ENCODE results near the gene LCE2C.
"Not testable (repeated sequence)": the region's sequence is repeated elsewhere in the genome, so short reads cannot be mapped to it uniquely, and the experiment has no call there.

The LCE2C gene, protein sequence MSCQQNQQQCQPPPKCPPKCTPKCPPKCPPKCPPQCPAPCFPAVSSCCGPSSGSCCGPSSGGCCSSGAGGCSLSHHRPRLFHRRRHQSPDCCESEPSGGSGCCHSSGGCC

DNA sequence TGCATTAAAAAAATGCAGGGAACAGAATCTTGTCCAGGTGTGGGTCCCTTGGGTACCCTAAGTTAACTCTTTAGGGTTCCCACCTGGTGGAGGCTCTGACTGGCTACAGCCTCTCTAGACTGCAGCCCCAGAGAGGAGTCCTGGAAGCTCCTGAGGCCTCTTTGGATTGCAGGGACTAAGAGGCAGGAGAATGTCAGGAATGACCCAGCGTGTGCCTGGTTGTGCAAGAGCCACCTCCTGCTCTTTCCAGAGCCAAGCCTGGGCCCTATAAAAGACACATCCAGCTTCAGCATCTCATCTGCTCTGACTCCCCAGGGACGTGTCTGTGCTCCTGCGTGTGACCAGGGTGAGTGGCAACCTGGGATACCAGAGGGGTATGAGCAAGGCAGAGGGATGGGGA is at the start of gene LCE2C:
LCE2C (plus strand) TSS at position 297 of the 400 bp plus-strand sequence. CDS start 737 bp downstream, outside the sequence.
- DNase-seq (ENCODE audit: low spot score) = not testable (repeated sequence)

DNA sequence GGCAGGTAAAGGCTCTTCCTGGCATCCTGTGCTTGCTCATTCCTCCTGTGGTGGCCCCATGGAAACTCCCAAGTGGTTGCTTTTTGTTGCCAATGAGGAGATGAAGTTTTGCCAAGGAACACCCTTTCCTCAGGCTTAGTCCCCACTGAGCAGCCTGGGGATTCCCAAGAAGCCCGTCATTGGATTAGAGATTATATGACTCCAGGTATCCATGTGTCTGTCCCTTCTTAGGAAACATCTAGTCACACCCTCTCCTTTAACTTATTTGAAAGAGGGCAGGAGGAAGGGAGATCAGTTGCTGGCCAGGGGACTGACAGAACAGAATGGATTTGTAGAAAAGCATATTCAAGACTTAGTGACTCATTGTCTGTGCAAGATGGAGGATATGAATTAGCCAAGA is 48.3 kb upstream of the LCE2C start:
- DNase-seq (ENCODE audit: low spot score) = no peak

DNA sequence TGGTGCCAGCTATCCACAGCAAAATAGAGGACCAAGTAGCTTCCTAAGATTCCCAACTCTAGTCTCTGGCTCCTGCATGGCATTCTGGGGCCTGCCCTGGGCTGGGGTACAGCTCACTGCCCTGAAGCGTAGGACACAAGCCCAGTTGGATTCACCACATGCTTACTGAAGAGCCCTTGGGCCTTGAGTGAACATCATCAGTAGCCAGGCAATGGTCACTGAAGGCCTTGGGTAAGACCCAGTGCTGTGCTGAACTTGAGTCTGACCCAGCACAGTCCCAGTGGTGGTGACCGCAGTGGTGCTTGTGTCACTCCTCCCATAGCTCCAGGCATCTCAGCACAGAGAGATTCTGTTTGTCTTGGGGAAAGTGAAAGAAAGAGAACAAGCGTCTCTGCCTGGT is 44.5 kb upstream of the LCE2C start:
- DNase-seq (ENCODE audit: low spot score) = no peak

DNA sequence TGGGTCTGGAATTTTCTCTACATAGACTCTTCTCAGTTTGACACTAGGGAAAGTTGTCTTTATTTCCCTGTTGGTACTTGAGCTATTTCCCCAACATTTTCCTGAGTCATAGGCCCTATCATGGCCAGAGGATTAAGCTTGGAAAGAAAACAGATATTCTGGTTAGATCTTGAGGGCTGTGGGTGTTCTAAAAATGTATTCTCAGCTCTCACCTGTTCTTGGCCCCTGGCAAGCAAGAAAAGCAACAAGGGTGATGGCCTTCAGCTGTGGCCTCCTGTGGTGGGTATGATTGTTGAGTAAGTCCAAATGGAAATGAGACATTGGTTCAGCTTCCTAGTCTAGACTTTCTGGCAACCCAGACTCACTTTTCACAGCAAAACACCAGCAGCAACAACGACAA is 34.7 kb upstream of the LCE2C start:
- no peak for DNase-seq (ENCODE audit: low spot score)

DNA sequence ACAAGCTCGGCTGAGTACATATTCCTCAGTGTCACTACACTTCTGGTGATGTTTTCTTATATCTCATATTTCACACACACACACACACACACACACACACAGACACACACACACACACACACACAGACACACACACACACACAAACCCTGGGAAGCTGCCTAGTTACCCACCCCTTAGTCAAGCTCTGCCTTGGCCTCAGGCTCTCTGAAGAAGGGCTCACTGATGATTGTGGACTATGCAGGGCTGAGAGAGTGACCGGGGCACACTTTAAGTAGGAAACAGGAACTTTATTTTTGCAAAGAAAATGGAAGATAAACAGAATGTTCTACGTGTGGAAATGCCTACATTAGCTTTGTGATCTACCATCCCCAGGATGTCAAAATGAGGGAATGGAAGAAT is 31.1 kb upstream of the LCE2C start:
- DNase-seq (ENCODE audit: low spot score) = no peak

DNA sequence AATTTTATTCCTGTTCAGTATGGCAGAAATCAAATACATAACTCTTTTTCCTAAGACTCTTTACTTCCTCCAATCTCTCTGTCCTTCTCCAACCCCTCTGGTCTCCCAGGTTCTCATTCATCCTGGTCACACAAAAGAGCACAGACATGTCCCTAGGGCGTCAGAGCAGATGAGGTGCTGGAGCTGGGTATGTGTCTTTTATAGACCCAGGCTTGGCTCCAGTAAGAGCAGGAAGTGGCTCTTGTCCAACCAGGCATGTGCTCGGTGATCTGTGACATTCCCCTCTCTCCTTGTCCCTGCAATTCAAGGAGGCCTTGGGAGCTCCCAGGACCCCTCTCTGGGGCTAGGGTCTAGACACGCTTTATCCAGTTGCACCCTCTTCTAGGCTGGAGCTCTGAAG is 29.9 kb upstream of the LCE2C start:
- DNase-seq (ENCODE audit: low spot score) = no peak

DNA sequence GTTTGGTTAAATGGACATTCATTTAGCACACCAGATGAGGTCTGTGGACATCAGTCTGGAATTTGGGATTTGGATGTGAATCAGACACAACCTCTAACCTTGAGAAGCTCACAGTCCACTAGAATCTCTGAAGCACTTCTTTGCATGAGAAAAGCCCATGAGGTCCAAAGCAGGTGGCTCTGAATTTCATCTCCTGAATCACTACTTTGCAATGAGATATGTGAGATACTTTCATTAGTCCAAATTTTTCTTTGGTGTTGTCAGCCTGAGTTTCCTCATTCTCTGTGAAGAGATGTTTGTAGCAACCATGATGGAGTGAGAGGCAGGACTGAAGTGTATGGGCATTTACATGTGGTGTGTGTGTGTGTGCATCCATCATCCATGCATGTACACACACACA is 28.4 kb upstream of the LCE2C start:
- DNase-seq (ENCODE audit: low spot score) = no peak

DNA sequence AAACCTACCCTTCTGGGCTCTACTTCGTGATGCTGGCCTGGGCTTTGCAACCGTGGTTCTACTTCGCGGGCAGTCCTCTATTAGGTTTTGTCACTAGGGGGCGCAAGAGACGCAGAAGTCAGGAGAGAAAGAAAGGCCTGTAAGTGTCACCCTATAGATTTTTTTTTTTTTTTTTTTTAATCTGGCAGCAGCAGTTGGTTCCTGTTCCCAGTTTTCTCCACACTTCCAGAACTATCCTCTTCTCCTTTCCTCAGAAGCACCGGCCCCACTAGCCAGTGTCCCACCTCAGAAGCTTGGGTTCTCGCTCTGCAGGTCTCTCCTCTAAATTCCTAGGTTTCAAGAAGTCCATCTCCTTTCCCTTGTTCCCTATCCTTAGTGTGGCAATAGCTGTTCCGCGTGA is 21.0 kb upstream of the LCE2C start:
- peak; percentile 53 for DNase-seq (ENCODE audit: low spot score)

DNA sequence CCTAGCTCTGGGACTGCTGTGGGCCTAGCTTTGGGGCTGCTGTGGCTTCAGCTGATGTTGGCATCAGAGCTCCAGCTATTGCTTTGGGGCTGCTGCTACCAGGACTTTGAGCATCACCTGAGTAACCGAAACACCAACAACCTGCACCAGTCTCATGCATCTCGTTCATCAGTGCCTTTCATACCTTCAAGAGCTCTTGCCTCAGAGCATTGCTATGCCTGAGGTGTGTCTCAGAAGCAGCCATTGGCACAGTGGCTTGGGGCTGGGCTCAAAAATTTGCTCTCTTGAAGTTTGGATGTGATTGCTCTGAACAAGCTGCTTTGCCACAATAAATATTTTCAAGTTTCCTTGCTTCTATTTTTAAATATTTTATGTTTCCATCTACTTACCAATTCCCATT is 18.6 kb upstream of the LCE2C start:
- no peak for DNase-seq (ENCODE audit: low spot score)

DNA sequence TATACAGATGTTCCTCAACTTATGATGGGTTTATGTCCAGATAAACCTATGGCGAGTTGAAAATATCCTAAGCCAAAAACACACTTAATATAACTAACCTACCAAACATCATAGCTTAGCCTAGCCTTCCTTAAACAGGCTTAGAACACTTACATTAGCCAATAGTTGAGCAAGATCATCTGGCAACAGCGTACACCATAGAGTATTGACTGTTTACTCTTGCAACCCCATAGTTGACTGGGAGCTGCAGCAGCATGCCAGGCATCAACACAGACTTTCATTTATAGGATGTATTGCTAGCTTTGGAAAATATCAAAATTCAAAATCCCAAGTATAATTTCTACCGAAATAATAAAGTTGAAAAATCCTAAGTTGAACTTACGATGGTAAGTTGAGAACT is 17.4 kb upstream of the LCE2C start:
- no peak for DNase-seq (ENCODE audit: low spot score)

DNA sequence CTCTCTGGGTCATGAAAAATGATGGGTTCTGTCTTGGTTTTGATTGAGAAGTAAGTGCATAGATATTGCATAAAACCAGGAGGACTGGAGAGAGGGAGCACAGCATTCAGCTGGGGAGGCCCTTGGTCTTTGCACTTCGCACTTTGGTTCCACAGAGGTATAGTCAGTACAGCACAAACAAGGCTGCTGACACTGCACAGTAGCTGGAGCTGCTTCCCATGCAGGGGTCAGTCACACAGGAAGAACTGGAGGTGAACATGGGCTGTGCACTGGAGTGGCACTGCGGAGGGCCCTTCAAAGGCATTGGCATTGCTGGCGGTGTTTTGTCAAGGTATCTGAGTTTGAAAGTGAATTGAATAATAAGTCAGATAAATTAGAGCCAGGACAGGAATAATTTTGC is 16.4 kb upstream of the LCE2C start:
- DNase-seq (ENCODE audit: low spot score) = no peak

DNA sequence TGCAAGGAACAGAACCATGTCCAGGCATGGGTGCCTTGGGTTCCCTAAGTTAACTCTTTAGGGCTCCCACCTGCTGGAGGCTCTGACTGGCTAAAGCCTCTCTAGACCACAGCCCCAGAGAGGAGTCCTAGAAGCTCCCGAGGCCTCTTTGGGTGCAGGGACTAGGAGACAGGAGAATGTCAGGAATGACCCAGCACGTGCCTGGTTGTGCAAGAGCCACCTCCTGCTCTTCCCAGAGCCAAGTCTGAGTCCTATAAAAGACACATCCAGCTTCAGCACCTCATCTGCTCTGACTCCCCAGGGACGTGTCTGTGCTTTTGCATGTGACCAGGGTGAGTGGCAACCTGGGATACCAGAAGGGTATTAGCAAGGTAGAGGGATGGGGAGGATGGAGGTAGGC is 12.0 kb upstream of the LCE2C start, which contains the start of gene LCE2D:
LCE2D (plus strand) TSS at position 283 of the 400 bp plus-strand sequence. CDS start 726 bp downstream, outside the sequence.
- no peak for DNase-seq (ENCODE audit: low spot score)

DNA sequence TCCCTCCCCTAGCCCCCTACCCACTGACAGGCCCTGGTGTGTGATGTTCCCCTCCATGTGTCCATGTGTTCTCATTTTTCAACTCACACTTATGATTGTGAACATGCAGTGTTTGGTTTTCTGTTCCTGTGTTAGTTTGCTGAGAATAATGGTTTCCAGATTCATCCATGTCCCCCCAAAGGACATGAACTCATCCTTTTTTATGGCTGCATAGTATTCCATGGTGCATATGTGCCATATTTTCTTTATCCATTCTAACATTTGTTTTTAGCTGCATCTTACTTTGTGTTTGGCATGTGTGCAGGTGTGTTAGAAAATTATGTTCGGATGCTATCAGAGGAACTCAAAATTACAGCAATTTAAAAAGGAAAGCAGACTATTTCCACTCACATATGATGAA is 8.9 kb upstream of the LCE2C start:
- DNase-seq (ENCODE audit: low spot score) = not testable (repeated sequence)

DNA sequence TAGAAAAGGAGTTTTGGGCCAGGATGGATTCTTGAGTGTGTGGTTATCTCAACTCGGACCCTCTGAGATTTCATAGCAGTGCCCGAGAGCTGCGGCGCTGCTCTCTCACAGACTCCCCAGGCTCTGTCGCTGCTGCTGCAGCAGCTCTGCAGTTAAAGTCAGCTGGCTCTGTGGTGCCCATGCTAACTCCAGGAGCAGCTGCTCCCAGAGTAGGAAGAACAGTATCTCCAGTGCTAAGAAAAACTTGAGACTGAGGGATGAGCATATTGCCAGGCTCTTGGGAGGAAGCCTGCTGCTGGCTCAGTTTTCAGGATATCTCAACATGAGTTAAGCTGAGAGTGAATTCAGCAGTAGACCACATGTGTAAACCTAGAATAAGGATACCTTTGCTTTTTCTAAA is 7.4 kb upstream of the LCE2C start:
- no peak for DNase-seq (ENCODE audit: low spot score)

DNA sequence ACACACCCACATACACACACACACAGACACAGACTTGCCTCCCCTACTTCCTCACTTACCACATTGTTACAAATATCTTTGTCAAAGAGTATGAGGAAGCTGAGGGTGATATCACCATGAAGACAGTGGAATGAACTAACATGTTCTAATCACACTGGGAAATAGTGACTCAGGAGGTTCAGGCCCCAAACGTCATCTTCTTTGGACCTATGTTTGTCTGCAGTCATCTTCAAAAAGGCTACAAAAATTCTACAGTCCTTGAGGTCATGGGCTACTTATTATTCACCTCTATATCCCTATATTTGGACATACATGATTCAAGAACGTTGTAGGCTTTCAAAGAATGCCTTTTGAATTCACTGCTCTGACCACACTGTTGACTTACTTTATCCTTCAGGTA is 2.1 kb upstream of the LCE2C start:
- DNase-seq (ENCODE audit: low spot score) = no peak

DNA sequence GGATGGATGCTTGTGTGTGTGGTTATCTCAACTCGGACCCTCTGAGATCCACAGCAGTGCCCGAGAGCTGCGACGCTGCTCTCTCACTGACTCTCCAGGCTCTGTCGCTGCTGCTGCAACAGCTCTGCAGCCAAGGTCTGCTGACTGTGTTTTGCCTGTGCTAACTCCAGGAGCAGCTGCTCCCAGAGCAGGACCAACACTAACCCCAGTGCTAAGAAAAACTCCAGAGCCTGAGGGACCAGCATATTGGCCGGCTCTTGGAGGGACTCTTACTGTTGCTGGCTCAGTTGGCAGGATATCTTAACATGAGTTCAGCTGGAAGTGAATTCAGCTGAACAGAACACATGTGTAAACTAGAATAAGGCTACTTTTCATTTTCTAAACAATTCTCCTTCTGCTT is 4.4 kb downstream of the LCE2C start:
- DNase-seq (ENCODE audit: low spot score) = no peak

DNA sequence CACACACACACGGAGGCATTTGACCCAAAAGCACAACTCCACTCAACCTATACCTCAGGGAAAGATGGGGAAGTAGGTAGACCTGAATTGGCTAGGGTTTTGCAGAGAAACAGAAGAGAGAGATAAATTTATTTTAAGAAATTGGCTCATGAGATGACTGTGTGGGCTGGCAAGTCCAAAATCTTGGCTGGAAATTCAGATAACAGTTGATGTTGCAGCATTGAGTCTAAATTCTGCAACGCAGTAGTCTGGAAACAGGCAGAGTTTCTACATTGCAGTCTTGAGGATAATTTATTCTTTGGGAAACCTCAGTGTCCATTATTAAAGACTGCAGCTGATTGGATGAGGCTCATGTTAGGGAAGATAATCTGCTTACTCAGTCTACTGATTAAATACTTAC is 6.5 kb downstream of the LCE2C start:
- DNase-seq (ENCODE audit: low spot score) = no peak

DNA sequence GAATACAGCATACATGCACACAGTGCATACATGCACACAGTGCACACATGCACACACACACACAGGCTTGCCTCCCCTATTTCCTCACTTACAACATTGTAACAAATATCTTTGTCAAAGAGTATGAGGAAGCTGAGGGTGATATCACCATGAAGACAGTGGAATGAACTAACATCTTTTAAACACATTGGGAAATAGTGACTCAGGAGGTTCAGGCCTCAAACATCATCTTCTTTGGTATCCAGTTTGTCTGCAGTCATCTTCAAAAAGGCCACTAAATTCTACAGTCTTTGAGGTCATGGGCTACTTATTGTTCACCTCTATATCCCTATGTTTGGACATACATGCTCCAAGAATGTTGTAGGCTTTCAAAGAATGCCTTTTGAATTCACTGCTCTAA is 8.8 kb downstream of the LCE2C start:
- DNase-seq (ENCODE audit: low spot score) = no peak

DNA sequence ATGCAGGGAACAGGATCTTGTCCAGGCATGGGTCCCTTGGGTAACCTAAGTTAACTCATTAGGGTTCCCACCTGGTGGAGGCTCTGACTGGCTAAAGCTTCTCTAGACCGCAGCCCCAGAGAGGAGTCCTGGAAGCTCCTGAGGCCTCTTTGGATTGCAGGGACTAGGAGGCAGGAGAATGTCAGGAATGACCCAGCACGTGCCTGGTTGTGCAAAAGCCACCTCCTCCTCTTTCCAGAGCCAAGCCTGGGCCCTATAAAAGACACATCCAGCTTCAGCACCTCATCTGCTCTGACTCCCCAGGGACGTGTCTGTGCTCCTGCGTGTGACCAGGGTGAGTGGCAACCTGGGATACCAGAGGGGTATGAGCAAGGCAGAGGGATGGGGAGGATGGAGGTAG is 10.7 kb downstream of the LCE2C start, which contains the start of gene LCE2B:
LCE2B (plus strand) TSS at position 301 of the 400 bp plus-strand sequence. CDS start 721 bp downstream, outside the sequence.
- not testable (repeated sequence) for DNase-seq (ENCODE audit: low spot score)

DNA sequence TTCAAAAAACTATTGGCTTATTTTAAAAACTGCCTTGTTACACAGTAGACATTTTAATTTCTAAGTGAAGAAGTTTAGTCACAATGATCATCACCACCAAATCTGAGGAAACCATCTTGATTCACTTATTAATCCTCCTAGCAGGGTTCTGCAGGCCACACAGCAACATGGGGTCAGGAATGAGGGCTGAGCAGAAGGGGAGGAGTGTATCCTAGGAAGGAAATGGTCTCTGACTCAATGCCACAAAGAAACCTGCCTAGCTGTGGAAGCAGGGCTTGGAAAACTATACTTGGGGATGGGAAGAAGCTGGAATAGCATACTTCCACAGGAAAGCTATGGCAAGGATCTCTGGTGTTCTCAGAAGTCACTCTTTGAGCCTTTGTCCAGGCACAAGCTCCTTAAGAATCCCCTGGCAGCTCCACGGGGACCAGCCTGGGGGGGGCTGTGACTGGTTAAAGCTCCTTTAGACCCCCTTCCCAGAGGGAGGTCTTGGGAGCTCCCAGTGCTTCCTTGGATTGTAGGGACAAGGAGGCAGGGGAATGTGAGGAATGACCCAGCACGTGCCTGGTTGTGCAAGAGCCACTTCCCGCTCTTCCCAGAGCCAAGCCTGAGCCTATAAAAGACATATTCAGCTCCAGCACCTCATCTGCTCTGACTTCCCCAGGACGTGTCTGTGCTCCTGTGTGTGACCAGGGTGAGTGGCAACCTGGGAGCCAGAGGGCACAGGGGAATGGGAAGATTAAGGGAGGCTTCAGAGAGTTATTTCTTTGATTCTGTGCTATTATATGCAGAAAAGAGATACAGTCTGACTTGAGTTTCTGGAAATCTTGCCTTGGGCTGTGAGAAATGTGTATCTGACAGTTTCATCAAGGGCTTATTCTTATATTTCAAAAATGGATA is 22.9 kb downstream of the LCE2C start, which contains the start of gene LCE2A:
LCE2A (plus strand) TSS at position 645 of the 900 bp plus-strand sequence. CDS start 557 bp downstream, outside the sequence.
- no peak for DNase-seq (ENCODE audit: low spot score)

DNA sequence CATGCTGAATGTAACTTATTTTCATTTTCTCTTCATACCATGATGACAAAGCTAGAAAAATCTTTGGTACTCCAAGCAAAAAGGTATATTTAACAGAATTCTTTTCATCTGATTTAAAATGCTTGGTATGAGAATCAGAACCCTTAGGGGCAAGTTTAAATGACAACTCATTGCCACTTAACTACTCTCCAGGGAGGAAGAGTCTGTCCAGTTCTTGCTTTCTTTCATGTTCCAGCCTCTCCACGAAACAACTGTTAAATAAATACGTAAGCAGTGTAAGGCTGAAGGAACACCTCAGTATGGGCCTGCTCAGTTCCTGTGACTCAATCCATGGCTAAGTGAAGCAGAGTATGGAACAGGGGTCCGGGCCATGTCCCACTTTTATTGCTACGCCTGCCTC is 24.7 kb downstream of the LCE2C start:
- DNase-seq (ENCODE audit: low spot score) = no peak

DNA sequence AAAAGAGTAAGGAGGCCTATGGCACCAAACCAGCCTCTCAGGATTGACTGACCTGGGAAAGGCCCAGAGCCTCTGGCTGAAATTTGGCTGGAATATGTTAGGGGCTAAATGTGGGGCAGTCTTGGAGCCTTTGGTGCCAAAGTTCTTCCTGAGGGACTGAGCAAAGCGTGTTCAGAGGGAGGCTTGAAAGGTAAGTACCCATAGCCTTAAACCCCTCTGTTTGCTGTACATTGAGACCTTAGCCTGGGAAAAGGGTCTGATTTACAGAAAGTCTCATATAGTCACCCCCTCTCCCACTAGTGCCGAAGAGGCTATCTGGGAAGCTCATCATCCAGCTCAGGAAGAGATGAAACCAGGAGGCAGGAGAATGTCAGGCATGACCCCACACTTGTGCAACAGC is 32.8 kb downstream of the LCE2C start, which contains the start of gene LCE4A:
LCE4A (plus strand) TSS at position 301 of the 400 bp plus-strand sequence. CDS start 916 bp downstream, outside the sequence.
- no peak for DNase-seq (ENCODE audit: low spot score)

DNA sequence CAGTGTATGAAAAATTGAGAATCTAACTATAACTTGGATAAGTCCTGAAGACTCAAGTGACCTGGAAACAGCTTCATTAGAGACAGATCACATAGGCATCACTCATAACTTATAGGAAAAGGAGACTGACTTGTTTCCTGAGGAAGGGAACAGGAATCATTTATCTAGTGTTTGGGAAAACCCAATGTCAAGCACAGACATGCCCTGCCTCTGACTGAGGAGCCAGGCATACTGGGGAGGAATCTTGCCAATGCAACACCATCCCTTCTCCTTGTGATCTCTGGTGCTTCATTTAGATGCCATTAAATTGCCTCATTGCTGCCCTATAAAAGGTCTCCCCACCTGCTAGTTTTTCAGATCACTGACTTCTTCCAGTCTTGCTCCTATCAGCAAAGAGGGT is 43.2 kb downstream of the LCE2C start:
- no peak for DNase-seq (ENCODE audit: low spot score)
